ENCODE results near the gene NQO2.

NQO2 gene

GRCh38 chr6:2957696-2958330 lies 41.9 kb upstream of the NQO2 start:
- no peak for DNase-seq (ENCODE audit: low read depth)
- H3K4me3 ChIP-seq (ENCODE audit: low read length) = no peak overlapping the region
- TF ChIP-seq, protein P1, sequence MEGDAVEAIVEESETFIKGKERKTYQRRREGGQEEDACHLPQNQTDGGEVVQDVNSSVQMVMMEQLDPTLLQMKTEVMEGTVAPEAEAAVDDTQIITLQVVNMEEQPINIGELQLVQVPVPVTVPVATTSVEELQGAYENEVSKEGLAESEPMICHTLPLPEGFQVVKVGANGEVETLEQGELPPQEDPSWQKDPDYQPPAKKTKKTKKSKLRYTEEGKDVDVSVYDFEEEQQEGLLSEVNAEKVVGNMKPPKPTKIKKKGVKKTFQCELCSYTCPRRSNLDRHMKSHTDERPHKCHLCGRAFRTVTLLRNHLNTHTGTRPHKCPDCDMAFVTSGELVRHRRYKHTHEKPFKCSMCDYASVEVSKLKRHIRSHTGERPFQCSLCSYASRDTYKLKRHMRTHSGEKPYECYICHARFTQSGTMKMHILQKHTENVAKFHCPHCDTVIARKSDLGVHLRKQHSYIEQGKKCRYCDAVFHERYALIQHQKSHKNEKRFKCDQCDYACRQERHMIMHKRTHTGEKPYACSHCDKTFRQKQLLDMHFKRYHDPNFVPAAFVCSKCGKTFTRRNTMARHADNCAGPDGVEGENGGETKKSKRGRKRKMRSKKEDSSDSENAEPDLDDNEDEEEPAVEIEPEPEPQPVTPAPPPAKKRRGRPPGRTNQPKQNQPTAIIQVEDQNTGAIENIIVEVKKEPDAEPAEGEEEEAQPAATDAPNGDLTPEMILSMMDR (conservative IDR thresholded peaks at IDR 0.05; ENCODE audit: low read length) = no peak

DNA sequence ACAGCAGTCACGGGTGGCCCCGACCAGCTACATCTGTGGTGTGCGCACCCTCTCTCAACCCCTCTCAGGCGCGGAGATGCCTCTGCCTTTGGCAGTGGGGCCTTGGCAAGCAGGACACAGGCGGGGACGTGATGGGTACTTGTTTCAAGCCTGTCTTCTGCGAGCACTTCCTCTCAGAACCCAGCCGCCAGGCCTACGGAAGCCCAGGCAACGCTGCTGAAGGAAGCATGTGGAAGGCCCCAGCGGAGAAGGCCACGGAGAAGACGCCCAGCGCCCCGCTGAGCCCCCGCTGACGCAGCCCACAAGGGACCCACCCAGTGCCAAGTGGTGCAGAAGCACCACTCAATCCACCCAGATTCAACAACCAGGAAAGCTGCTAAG lies 41.4 kb upstream of the NQO2 start:
- no peak overlapping the region for H3K4me3 ChIP-seq (ENCODE audit: low read length)
- DNase-seq (ENCODE audit: low read depth) = no peak
- TF ChIP-seq, protein P1 (conservative IDR thresholded peaks at IDR 0.05; ENCODE audit: low read length) = no peak

DNA sequence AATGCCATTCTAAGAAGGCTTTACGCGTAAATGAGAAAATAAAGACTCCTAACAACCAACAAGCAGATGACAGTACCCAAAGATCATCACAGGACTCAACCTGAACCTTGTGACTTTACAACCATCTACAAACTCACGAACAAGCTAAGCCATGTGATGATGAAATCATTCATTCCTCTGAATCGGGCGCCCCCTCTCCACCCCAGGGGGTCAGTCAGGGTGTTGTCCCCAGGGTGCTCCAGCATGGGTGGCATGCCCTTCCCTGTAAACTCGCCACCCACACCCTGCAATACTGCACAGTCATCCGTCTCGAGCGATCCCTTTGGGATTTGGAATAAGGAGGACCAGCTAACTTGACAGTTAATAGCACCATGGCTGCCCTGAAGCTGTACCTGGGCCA lies 40.9 kb upstream of the NQO2 start:
- no peak for DNase-seq (ENCODE audit: low read depth)
- H3K4me3 ChIP-seq (ENCODE audit: low read length) = no peak overlapping the region
- TF ChIP-seq, protein P1 (conservative IDR thresholded peaks at IDR 0.05; ENCODE audit: low read length) = no peak

- DNase-seq (ENCODE audit: low read depth) = peak; percentile 83
- TF ChIP-seq, protein P1 (conservative IDR thresholded peaks at IDR 0.05; ENCODE audit: low read length) = no peak
- H3K4me3 ChIP-seq (ENCODE audit: low read length) = no peak overlapping the region
Measured at GRCh38 chr6:2959909-2960719, 39.6 kb upstream of the NQO2 start.

DNA sequence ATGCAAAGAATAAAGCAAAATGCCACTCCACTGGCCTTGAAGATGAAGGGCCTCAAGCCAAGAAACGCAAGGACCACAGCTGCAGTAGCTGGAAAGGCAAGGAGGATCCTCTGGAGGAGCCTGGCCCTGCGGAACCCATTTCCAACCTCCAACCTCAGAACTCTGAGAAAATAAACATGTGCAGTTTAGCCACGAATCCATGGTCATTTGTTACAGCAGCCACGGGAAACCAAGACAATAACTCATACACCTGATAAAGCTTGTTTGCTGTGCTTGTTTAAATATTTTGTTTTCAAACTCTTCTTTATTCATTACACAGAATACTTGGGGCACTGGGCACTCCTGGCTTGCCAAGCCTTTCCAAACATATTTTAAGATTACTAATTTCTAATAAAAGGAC lies 38.8 kb upstream of the NQO2 start:
- H3K4me3 ChIP-seq (ENCODE audit: low read length) = no peak overlapping the region
- TF ChIP-seq, protein P1 (conservative IDR thresholded peaks at IDR 0.05; ENCODE audit: low read length) = no peak
- DNase-seq (ENCODE audit: low read depth) = no peak

- TF ChIP-seq, protein P1 (conservative IDR thresholded peaks at IDR 0.05; ENCODE audit: low read length) = no peak
- DNase-seq (ENCODE audit: low read depth) = no peak
- no peak overlapping the region for H3K4me3 ChIP-seq (ENCODE audit: low read length)
Measured at GRCh38 chr6:2961506-2961905, 38.2 kb upstream of the NQO2 start.

- H3K4me3 ChIP-seq (ENCODE audit: low read length) = no peak overlapping the region
- TF ChIP-seq, protein P1 (conservative IDR thresholded peaks at IDR 0.05; ENCODE audit: low read length) = no peak
- no peak for DNase-seq (ENCODE audit: low read depth)
Measured at GRCh38 chr6:2962004-2962403, 37.7 kb upstream of the NQO2 start.

Measured in AG10803 (cell line).